Suprapubic skin (tissue), 4 donors: ENCODE measurements around the gene NRP1. TPM values are rescaled to one million over a fixed set of nuclear protein-coding genes. Genes with fewer than 3 reads are reported as not detected.

Experiments used
- DNase-seq, 2 donors: peaks; one replicate each; pipeline ENCODE4 v3.0.0-alpha.2; 2019; ENCODE audit warnings: low spot score in 2 of 2
- H3K27ac ChIP-seq: fragments of 200-600 bp; sonication (generic); one replicate; pipeline ENCODE4 v1.5.1; 2019
- H3K27me3 ChIP-seq: fragments of 200-600 bp; sonication (generic); one replicate; pipeline ENCODE4 v1.5.1; 2019
- H3K36me3 ChIP-seq: fragments of 200-600 bp; sonication (generic); one replicate; pipeline ENCODE4 v1.5.1; 2019
- H3K4me1 ChIP-seq: fragments of 200-600 bp; sonication (generic); one replicate; pipeline ENCODE4 v1.5.1; 2019
- H3K4me3 ChIP-seq: fragments of 200-600 bp; sonication (generic); one replicate; pipeline ENCODE4 v1.5.1; 2019; ENCODE audit warnings: mild to moderate bottlenecking
- H3K9me3 ChIP-seq: fragments of 200-600 bp; sonication (generic); one replicate; pipeline ENCODE4 v1.5.1; 2019
- EP300 ChIP-seq: sonication (generic); formaldehyde crosslinking; IDR thresholded peaks from one replicate; pipeline ENCODE4 v1.6.1; 2017; ENCODE audit warnings: antibody characterized with exemption
- POLR2A ChIP-seq, 2 donors: fragments of 450-650 bp; IDR thresholded peaks; one replicate each; pipeline ENCODE4 v1.6.1; 2017; ENCODE audit warnings: antibody characterized with exemption in 2 of 2, mild to moderate bottlenecking in 2 of 2, moderate library complexity in 2 of 2
- POLR2AphosphoS5 ChIP-seq, 3 donors: sonication (generic); formaldehyde crosslinking; IDR thresholded peaks; one replicate each; pipeline ENCODE4 v1.6.1; 2017; ENCODE audit warnings: antibody characterized with exemption in 3 of 3
- WGBS: methylation state at CpG from one replicate; pipeline ENCODE4 v1.1.5; 2018; 5-methylcytosine and 5-hydroxymethylcytosine counted together
- total RNA-seq, 4 donors: library from RNA; depleted of rRNA; stranded (reverse); fragments of >200 nt; gene quantifications; one replicate each; pipeline ENCODE4 v1.1.0, GENCODE V29; 2016
- TF ChIP-seq, protein P1 (sequence below), 2 donors: fragments of 200-600 bp in 1 of 2; fragments of 450-650 bp in 1 of 2; sonication (generic) in 1 of 2; IDR thresholded peaks; one replicate each; pipeline ENCODE4 v1.5.1; 2016 to 2019; ENCODE audit warnings: antibody characterized with exemption in 2 of 2, mild to moderate bottlenecking in 1 of 2, moderate library complexity in 1 of 2

The NRP1 gene
- total RNA-seq, 4 donors from 2014 or later, result 9.5 to 23.7 (median 18.2) TPM

- no peaks in the 10 kb centered on the region for H3K4me1 ChIP-seq
- no peaks in the 10 kb centered on the region for H3K36me3 ChIP-seq
- no peak for DNase-seq
- WGBS, result 95% methylated on average over 4 of the region's 4 CpGs
- no peak overlapping the region for H3K4me3 ChIP-seq
- H3K27ac ChIP-seq, result no peak overlapping the region
- no peak for TF ChIP-seq POLR2AphosphoS5 (IDR thresholded peaks at IDR 0.05)
- TF ChIP-seq, protein P1, sequence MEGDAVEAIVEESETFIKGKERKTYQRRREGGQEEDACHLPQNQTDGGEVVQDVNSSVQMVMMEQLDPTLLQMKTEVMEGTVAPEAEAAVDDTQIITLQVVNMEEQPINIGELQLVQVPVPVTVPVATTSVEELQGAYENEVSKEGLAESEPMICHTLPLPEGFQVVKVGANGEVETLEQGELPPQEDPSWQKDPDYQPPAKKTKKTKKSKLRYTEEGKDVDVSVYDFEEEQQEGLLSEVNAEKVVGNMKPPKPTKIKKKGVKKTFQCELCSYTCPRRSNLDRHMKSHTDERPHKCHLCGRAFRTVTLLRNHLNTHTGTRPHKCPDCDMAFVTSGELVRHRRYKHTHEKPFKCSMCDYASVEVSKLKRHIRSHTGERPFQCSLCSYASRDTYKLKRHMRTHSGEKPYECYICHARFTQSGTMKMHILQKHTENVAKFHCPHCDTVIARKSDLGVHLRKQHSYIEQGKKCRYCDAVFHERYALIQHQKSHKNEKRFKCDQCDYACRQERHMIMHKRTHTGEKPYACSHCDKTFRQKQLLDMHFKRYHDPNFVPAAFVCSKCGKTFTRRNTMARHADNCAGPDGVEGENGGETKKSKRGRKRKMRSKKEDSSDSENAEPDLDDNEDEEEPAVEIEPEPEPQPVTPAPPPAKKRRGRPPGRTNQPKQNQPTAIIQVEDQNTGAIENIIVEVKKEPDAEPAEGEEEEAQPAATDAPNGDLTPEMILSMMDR (IDR thresholded peaks at IDR 0.05), result no peak
- no peaks in the 10 kb centered on the region for H3K9me3 ChIP-seq
- H3K27me3 ChIP-seq, result no peaks in the 10 kb centered on the region
Measured at GRCh38 chr10:33152750-33153149, 181.7 kb downstream of the NRP1 start.

DNA sequence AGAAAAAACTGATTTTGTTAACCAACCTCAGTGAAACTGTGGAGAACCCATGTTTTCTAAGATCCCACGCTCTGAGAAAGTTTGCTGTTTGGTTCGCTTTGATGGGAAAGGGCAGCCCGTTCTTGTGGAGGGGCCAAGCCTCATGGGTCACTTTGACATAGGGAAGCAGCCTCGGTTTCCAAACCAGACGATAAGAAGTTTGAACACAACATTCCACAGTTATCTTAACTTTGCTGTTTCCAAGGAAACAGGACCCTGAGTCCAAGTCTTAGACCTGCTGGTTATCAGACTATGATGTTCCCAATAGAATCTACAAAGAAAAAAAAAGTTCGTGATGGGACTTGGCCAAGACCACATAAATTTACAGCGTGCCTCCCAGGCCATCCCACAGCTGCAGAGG lies 182.3 kb downstream of the NRP1 start:
- Histone ChIP-seq H3K36me3 (no peaks in the 10 kb centered on the region), H3K9me3 (no peaks in the 10 kb centered on the region), H3K27me3 (no peaks in the 10 kb centered on the region), H3K4me3 (no peak overlapping the region), H3K27ac (no peak overlapping the region), H3K4me1 (no peaks in the 10 kb centered on the region)
- DNase-seq, result no peak
- TF ChIP-seq EP300 (no peak), POLR2AphosphoS5 (IDR thresholded peaks at IDR 0.05) (no peak), POLR2A (IDR thresholded peaks at IDR 0.05) (no peak)
- TF ChIP-seq, protein P1 (IDR thresholded peaks at IDR 0.05), result no peak
- 92% methylated on average over 7 of the region's 7 CpGs for WGBS

- H3K36me3 ChIP-seq, result no peaks in the 10 kb centered on the region
- H3K4me1 ChIP-seq, result no peaks in the 10 kb centered on the region
- no peak overlapping the region for H3K27ac ChIP-seq
- no peaks in the 10 kb centered on the region for H3K9me3 ChIP-seq
- no peak overlapping the region for H3K4me3 ChIP-seq
- no peaks in the 10 kb centered on the region for H3K27me3 ChIP-seq
- TF ChIP-seq POLR2AphosphoS5 (IDR thresholded peaks at IDR 0.05) (no peak), POLR2A (IDR thresholded peaks at IDR 0.05) (no peak), EP300 (no peak)
- TF ChIP-seq, protein P1 (IDR thresholded peaks at IDR 0.05), result no peak
- DNase-seq, result no peak
- WGBS, result 94% methylated on average over 3 of the region's 3 CpGs
Measured at GRCh38 chr10:33151344-33151864, 183.1 kb downstream of the NRP1 start.

DNA sequence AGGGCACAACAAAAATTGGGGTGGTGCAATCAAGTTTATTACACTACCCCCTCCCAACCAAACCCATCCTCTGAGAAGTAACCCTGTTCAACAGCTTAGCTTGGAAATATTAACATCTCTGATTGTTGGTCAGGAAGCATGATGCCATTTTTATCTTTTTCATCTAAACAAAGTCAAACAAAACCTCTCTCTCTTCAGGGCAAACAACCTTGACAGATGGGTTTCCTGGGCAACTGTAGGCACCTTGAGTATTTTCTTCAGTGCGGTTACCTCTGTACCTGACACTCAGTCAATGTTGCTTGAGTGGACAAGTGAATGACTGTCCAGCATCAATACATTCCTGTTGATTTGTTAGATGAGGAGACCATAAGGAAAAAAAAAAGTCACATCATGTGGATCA lies 183.6 kb downstream of the NRP1 start:
- H3K27ac ChIP-seq, result no peak overlapping the region
- H3K9me3 ChIP-seq, result no peaks in the 10 kb centered on the region
- TF ChIP-seq POLR2AphosphoS5 (IDR thresholded peaks at IDR 0.05) (no peak), EP300 (no peak), POLR2A (IDR thresholded peaks at IDR 0.05) (no peak)
- TF ChIP-seq, protein P1 (IDR thresholded peaks at IDR 0.05), result no peak
- no peak for DNase-seq
- H3K4me1 ChIP-seq, result no peaks in the 10 kb centered on the region
- no peak overlapping the region for H3K4me3 ChIP-seq
- no peaks in the 10 kb centered on the region for H3K27me3 ChIP-seq
- no peaks in the 10 kb centered on the region for H3K36me3 ChIP-seq
- 81% methylated on average over 1 of the region's 1 CpG for WGBS

- no peaks in the 10 kb centered on the region for H3K4me1 ChIP-seq
- no peaks in the 10 kb centered on the region for H3K27me3 ChIP-seq
- no peak overlapping the region for H3K27ac ChIP-seq
- no peaks in the 10 kb centered on the region for H3K9me3 ChIP-seq
- whole genome bisulfite sequencing, result 50% methylated on average over 2 of the region's 2 CpGs
- DNase-seq, result no peak
- no peaks in the 10 kb centered on the region for H3K36me3 ChIP-seq
- H3K4me3 ChIP-seq, result no peak overlapping the region
- TF ChIP-seq EP300, result no peak
- TF ChIP-seq, protein P1 (IDR thresholded peaks at IDR 0.05), result no peak
- no peak for TF ChIP-seq POLR2AphosphoS5 (IDR thresholded peaks at IDR 0.05)
- no peak for TF ChIP-seq POLR2A (IDR thresholded peaks at IDR 0.05)
Measured at GRCh38 chr10:33150146-33150545, 184.3 kb downstream of the NRP1 start.
